Right lobe of liver (tissue), 6 donors: ENCODE results near the gene USH1G. TPM values are rescaled to one million over a fixed set of nuclear protein-coding genes. Genes with fewer than 3 reads are reported as not detected.

Experiments
- ATAC-seq, 4 donors: fragments of 200-7000 bp; cut with Tn5 transposase; one replicate each; pipeline ENCODE4 v1.9.1; 2020; ENCODE audit warnings: mild to moderate bottlenecking in 4 of 4, moderate library complexity in 4 of 4
- DNase-seq, 3 donors: peaks; one replicate each; pipeline ENCODE4 v3.0.0-alpha.2; 2020
- H3K27ac ChIP-seq, 3 donors: fragments of 200-600 bp; one replicate each; pipeline ENCODE4 v1.8.0; 2022
- H3K27me3 ChIP-seq, 2 donors: fragments of 200-600 bp; one replicate each; pipeline ENCODE4 v1.8.0; 2022
- H3K36me3 ChIP-seq, 4 donors: fragments of 200-600 bp; sonication (generic) in 1 of 4; one replicate each; pipeline versions ENCODE4 v1.5.1 to v1.8.0; 2017 to 2022; ENCODE audit warnings: control low read depth in 1 of 4
- H3K4me1 ChIP-seq, 4 donors: fragments of 200-600 bp; sonication (generic) in 1 of 4; one replicate each; pipeline versions ENCODE4 v1.5.1 to v1.8.0; 2017 to 2022; ENCODE audit warnings: control low read depth in 1 of 4
- H3K4me3 ChIP-seq, 3 donors: fragments of 200-600 bp; one replicate each; pipeline ENCODE4 v1.8.0; 2022
- H3K9me3 ChIP-seq, 4 donors: fragments of 200-600 bp; sonication (generic) in 1 of 4; one replicate each; pipeline versions ENCODE4 v1.5.1 to v1.8.0; 2017 to 2022; ENCODE audit warnings: control low read depth in 1 of 4
- POLR2A ChIP-seq: fragments of 450-650 bp; IDR thresholded peaks from one replicate; pipeline ENCODE4 v1.6.1; 2017; ENCODE audit warnings: antibody characterized with exemption, mild to moderate bottlenecking
- WGBS: methylation state at CpG from one replicate; pipeline ENCODE4 v1.1.6; 2018; ENCODE audit warnings: low coverage, low lambda C conversion rate; ENCODE audit not compliant: insufficient coverage; ENCODE audit errors: missing lambda C conversion rate; 5-methylcytosine and 5-hydroxymethylcytosine counted together
- intact Hi-C, 2 donors: fragments of 100-400 bp; cut with DNase I; formaldehyde crosslinking; loops; one replicate each; pipeline versions ENCODE4 v1.11.2 to v1.14.1; 2022
- total RNA-seq, 6 experiments: library from RNA; depleted of rRNA in 2 of 6; stranded (reverse); fragments of >200 nt in 2 of 6; fragmentation: NEBNext Ultra II Directional in 3 of 6; extraction: Animal tissue kit (Norgen Biotek cat#: 25700) in 3 of 6; gene quantifications; one replicate each; pipeline versions ENCODE4 v1.1.0 to v1.2.4, GENCODE V29; 2016 to 2023
- TF ChIP-seq, protein P1 (sequence below), 4 donors: fragments of 200-600 bp in 3 of 4; fragments of 450-650 bp in 1 of 4; IDR thresholded peaks; one replicate each; pipeline versions ENCODE4 v1.5.1 to v1.8.0; 2016 to 2022; ENCODE audit warnings: antibody characterized with exemption in 4 of 4, mild to moderate bottlenecking in 2 of 4
- donor health status: DM: no; HTN: yes; CAD: no.
- donor health status: DM: no; HTN: no; CAD: no.
- donor health status: DM: no; HTN: no; CAD: no.
- donor health status: DM: no; HTN: yes; CAD: no.
- donor health status: DM: no; HTN: yes; CAD: no.

USH1G gene
- total RNA-seq, 6 experiments from 2014 or later, result not detected

DNA sequence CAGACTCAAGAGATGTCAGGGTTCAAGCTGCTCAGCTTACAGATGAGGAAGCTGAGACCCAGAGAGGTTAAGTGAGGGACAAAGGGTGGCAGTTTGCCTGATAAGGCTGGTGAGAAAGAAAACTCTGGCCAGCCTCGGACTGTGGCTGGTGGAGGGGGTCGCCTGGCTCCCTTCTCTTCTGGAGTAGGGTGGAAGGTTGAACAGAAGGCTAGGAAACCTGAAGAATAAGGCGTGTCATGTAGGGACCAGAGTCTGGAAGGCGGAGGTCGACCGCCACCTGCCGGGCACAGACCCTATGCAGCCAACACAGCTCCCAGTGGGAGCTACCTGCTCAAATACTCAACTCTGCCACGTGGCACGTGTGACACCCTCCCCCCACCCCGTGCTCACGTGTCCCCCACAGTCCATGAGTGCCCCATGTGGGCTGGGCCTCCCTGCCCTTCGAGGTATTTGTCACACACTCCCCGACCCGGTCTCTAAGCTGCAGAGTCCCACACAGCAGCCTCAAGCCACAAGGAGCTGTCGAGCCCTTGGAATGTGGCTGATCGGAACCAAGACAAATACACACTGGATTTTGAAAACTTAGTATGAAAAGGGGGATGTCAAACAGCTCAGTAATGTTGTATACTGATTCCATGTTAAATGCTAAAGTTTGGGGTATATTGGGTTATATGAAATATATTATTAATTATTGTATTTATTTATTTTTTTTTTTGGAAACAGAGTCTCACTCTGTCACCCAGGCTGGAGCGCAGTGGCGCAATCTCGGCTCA lies 37.7 kb upstream of the USH1G start:
- no peaks in the 10 kb centered on the region for H3K9me3 ChIP-seq
- TF ChIP-seq POLR2A, result no peak
- TF ChIP-seq, protein P1, sequence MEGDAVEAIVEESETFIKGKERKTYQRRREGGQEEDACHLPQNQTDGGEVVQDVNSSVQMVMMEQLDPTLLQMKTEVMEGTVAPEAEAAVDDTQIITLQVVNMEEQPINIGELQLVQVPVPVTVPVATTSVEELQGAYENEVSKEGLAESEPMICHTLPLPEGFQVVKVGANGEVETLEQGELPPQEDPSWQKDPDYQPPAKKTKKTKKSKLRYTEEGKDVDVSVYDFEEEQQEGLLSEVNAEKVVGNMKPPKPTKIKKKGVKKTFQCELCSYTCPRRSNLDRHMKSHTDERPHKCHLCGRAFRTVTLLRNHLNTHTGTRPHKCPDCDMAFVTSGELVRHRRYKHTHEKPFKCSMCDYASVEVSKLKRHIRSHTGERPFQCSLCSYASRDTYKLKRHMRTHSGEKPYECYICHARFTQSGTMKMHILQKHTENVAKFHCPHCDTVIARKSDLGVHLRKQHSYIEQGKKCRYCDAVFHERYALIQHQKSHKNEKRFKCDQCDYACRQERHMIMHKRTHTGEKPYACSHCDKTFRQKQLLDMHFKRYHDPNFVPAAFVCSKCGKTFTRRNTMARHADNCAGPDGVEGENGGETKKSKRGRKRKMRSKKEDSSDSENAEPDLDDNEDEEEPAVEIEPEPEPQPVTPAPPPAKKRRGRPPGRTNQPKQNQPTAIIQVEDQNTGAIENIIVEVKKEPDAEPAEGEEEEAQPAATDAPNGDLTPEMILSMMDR (IDR thresholded peaks at IDR 0.05), result peak; percentile 27 to 53 (median 50)
- H3K4me1 ChIP-seq, result no peaks in the 10 kb centered on the region
- H3K27me3 ChIP-seq, result no peaks in the 10 kb centered on the region
- DNase-seq, result no peak
- no peaks in the 10 kb centered on the region for H3K36me3 ChIP-seq
- intact Hi-C loops, result no loop called here
- no peak overlapping the region for H3K27ac ChIP-seq
- no peak overlapping the region for H3K4me3 ChIP-seq
- WGBS, result 49% methylated on average over 9 of the region's 19 CpGs
- peak; percentile 33 to 58 (median 54) for ATAC-seq

DNA sequence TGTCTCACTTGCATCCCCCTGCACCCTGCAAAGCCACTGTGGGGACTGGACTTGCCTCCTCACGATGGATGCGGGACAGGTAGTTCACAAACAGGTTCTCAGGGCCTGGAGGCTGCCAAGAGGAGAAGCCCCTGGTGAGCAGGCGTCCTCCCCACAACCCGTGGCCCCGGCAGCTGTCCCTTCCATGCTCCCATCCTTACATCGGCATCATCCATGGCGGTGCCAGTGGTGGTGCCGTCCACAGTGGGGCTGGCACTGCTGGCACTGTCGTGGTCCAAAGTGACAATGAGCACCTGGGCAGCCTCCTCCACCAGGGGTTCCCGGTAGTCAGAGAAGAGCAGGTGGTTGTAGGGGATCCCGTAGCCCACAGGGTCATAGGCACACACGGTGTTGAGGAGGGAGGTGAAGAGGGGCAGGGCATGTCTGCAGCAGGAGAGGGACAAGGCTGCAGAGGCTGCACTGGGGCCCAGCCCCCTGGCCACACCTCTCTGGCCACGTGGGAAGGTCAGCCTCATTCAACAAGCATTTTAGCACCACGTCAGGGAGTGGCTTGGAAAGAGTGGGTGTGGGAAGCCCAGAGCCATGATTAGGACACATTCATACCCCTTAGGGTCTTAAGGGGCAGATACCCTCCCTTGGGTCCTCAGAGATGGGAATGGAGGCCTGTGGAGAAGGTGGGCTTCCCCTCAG lies 36.9 kb upstream of the USH1G start:
- Histone ChIP-seq H3K36me3 (no peaks in the 10 kb centered on the region), H3K27ac (no peak overlapping the region), H3K27me3 (no peaks in the 10 kb centered on the region), H3K9me3 (no peaks in the 10 kb centered on the region), H3K4me3 (no peak overlapping the region), H3K4me1 (no peaks in the 10 kb centered on the region)
- intact Hi-C loops, result loop anchor here in 1 of 2 donors (5.0 kb wide), 1 partner anchor 38 kb away; the partner anchor contains the start of genes OTOP2 and USH1G
- ATAC-seq (no peak), DNase-seq (no peak)
- no peak for TF ChIP-seq POLR2A
- TF ChIP-seq, protein P1 (IDR thresholded peaks at IDR 0.05), result no peak
- 43% methylated on average over 5 of the region's 14 CpGs for WGBS

DNA sequence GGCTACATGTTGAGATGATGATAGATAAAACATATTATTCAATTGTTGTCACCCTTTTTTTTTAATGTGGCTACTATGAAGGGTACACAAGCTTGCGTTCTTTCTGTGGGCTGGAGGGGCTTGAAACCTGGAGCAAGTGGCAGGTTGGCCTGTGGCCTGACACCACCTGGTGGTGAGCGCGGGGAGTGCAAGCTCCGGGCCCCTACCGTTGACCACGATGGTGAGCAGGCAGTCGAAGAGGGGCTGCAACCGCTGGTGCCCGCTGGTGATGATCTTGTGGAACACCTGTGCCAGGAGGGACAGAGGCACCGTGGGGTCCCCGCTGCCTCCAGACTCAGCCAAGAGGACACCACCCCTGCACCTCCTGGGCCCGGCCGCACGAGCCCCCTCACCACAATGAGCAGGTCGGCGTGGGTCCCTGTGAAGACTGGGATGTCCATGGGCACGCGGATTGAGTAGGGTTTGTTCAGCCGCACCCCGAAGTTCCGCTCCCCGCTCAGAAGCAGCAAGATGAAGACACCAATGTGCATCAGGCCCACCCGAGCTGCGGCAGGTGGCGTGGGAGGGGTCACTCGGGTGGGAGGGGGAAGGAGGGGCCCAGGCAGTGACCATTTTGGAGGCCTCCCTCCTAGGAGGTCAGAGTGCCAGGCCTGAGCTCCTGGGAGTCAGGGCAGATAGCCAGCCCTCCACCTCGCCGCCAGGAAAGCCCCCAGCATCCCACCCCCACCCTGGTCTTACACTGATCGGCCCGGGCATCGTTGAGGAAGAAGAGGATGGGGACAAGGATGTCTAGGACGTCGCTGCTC lies 35.1 kb upstream of the USH1G start:
- Histone ChIP-seq H3K27me3 (no peaks in the 10 kb centered on the region), H3K36me3 (no peaks in the 10 kb centered on the region), H3K4me1 (no peaks in the 10 kb centered on the region), H3K4me3 (no peak overlapping the region), H3K27ac (no peak overlapping the region), H3K9me3 (no peaks in the 10 kb centered on the region)
- DNase-seq, result peak; percentile 70 to 78 (median 74)
- ATAC-seq, result peak; percentile 57 to 73 (median 69)
- 16% methylated on average over 8 of the region's 33 CpGs for WGBS
- TF ChIP-seq, protein P1 (IDR thresholded peaks at IDR 0.05), result peak; percentile 85 to 95 (median 93)
- TF ChIP-seq POLR2A, result no peak
- intact Hi-C loops, result loop anchor here in 1 of 2 donors (5.0 kb wide), 1 partner anchor 36 kb away; the partner anchor contains the start of genes OTOP2 and USH1G

DNA sequence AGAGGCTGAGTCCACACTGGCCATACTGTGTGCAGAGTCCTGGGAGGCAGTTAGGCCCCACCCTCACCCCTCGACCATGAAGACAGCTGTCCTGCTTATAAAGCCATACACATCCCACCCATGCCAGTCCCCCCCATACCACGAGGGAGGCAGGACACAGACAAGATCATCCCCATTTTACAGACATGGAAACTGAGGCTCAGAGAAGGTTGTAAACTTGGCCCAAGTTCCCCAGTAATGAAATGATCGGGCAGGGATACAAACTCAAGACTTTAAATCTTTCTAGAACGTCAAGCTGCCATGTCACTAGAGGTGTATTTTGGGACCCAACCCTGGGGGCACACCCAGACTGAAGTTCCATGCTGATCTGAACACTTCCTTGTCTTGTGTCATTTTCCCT lies 33.0 kb upstream of the USH1G start:
- H3K4me3 ChIP-seq, result no peak overlapping the region
- TF ChIP-seq, protein P1 (IDR thresholded peaks at IDR 0.05), result no peak
- no peak for TF ChIP-seq POLR2A
- H3K27ac ChIP-seq, result no peak overlapping the region
- H3K36me3 ChIP-seq, result no peaks in the 10 kb centered on the region
- H3K27me3 ChIP-seq, result no peaks in the 10 kb centered on the region
- ATAC-seq (no peak), DNase-seq (no peak)
- WGBS, result 42% methylated on average over 3 of the region's 4 CpGs
- H3K9me3 ChIP-seq, result no peaks in the 10 kb centered on the region
- intact Hi-C loops, result loop anchor here in 1 of 2 donors (5.0 kb wide), 1 partner anchor 34 kb away; the partner anchor contains the start of genes OTOP2 and USH1G
- no peaks in the 10 kb centered on the region for H3K4me1 ChIP-seq
